CD4-positive, alpha-beta memory T cell (primary cell): Measurements from ENCODE around the gene CTSD. TPM values are rescaled to one million over a fixed set of nuclear protein-coding genes. Genes with fewer than 3 reads are reported as not detected.

Source experiments
- CTCF ChIA-PET: fragments of 350-600 bp; sonication (Branson Sonifier 250); formaldehyde crosslinking; loops from one replicate; lab custom pipeline; 2021; ENCODE audit warnings: inconsistent platforms; ENCODE audit not compliant: partially characterized antibody; lab: Charles Lee
- POLR2A ChIA-PET: fragments of 350-600 bp; sonication (Branson Sonifier 250); formaldehyde crosslinking; loops from one replicate; lab custom pipeline; 2021; ENCODE audit not compliant: partially characterized antibody; lab: Charles Lee
- DNase-seq, 5 donors: peaks; one replicate each; pipeline versions ENCODE4 v3.0.0 to v3.0.0-alpha.2; 2020 to 2022; ENCODE audit warnings: mixed read lengths in 1 of 5
- H3K27ac ChIP-seq: one replicate; pipeline ENCODE4 v1.7.0; 2013; ENCODE audit warnings: low read depth, low read length
- H3K27me3 ChIP-seq: 2 replicates; pipeline ENCODE4 v1.7.0; 2013; ENCODE audit warnings: mild to moderate bottlenecking, low read length, moderate library complexity; ENCODE audit not compliant: insufficient read depth
- H3K36me3 ChIP-seq: 2 replicates; pipeline ENCODE4 v1.7.0; 2013; ENCODE audit warnings: mild to moderate bottlenecking, low read length, moderate library complexity; ENCODE audit not compliant: insufficient read depth
- H3K4me1 ChIP-seq: 2 replicates; pipeline ENCODE4 v1.7.0; 2013; ENCODE audit warnings: mild to moderate bottlenecking, low read length, moderate library complexity; ENCODE audit not compliant: insufficient read depth
- H3K4me3 ChIP-seq, 2 donors: one replicate each; pipeline ENCODE4 v1.7.0; 2013; ENCODE audit warnings: low read length in 2 of 2, mild to moderate bottlenecking in 1 of 2
- H3K9me3 ChIP-seq, 2 donors: one replicate each; pipeline ENCODE4 v1.7.0; 2013; ENCODE audit warnings: low read length in 2 of 2, control low read depth in 1 of 2; ENCODE audit not compliant: control insufficient read depth in 1 of 2
- H3K27ac Mint-ChIP-seq, 7 donors: one replicate each; pipeline ENCODE4 v1.8.0; 2020 to 2021; ENCODE audit warnings: mixed read lengths in 7 of 7, mild to moderate bottlenecking in 6 of 7, inconsistent platforms in 3 of 7, moderate library complexity in 3 of 7
- H3K27me3 Mint-ChIP-seq, 2 donors: one replicate each; pipeline ENCODE4 v1.8.0; 2020 to 2021; ENCODE audit warnings: mixed read lengths in 2 of 2
- H3K36me3 Mint-ChIP-seq, 2 donors: one replicate each; pipeline ENCODE4 v1.8.0; 2020 to 2021; ENCODE audit warnings: mixed read lengths in 2 of 2, inconsistent platforms in 1 of 2, mild to moderate bottlenecking in 1 of 2
- H3K4me1 Mint-ChIP-seq, 4 donors: one replicate each; pipeline ENCODE4 v1.8.0; 2020 to 2021; ENCODE audit warnings: mixed read lengths in 4 of 4, mild to moderate bottlenecking in 1 of 4
- H3K4me3 Mint-ChIP-seq, 8 donors: one replicate each; pipeline ENCODE4 v1.8.0; 2020 to 2021; ENCODE audit warnings: mixed read lengths in 8 of 8, mild to moderate bottlenecking in 7 of 8, moderate library complexity in 6 of 8, inconsistent platforms in 3 of 8
- H3K9me3 Mint-ChIP-seq, 8 donors: one replicate each; pipeline ENCODE4 v1.8.0; 2020 to 2021; ENCODE audit warnings: mixed read lengths in 8 of 8, mild to moderate bottlenecking in 5 of 8, inconsistent platforms in 3 of 8, moderate library complexity in 1 of 8
- intact Hi-C: fragments of 100-400 bp; cut with micrococcal nuclease; formaldehyde crosslinking; loops from one replicate; pipeline ENCODE4 v1.15.1; 2023
- polyA plus RNA-seq, 2 donors: library from polyadenylated mRNA; unstranded; fragments of 300-500 nt; fragmentation: Illumina TruSeq; gene quantifications; one replicate each; pipeline ENCODE4 v1.2.3, GENCODE V29; 2021
- total RNA-seq, 2 experiments: library from RNA; stranded (reverse); gene quantifications; one replicate each; pipeline ENCODE4 v1.2.3, GENCODE V29; 2021

Gene CTSD
- total and polyA plus RNA-seq, 4 experiments from 2014 or later: 122 to 214 (median 171) TPM

- Mint-ChIP-seq H3K27me3 (peaks cover 11 to 12% of the 10 kb centered on the region in 2 donors), H3K36me3 (peaks cover 5 to 7% of the 10 kb centered on the region in 2 donors), H3K27ac (no peak overlapping the region), H3K4me3 (peak overlapping the region in 6 of 8 donors; percentile 33 to 63 (median 44)), H3K4me1 (peaks cover 4 to 30% (median 21%) of the 10 kb centered on the region in 4 donors), H3K9me3 (peaks cover 0 to 4% (median 0%) of the 10 kb centered on the region in 8 donors)
- ChIA-PET CTCF (no interaction called here), POLR2A (no interaction called here)
- Histone ChIP-seq H3K27ac (no peak overlapping the region), H3K36me3 (peaks cover 7% of the 10 kb centered on the region), H3K27me3 (no peaks in the 10 kb centered on the region), H3K4me1 (peaks cover 10% of the 10 kb centered on the region), H3K4me3 (no peak overlapping the region), H3K9me3 (no peaks in the 10 kb centered on the region)
- DNase-seq: no peak
- intact Hi-C loops: no loop called here
Measured at GRCh38 chr11:1748636-1749394, 14.9 kb downstream of the CTSD start.

DNA sequence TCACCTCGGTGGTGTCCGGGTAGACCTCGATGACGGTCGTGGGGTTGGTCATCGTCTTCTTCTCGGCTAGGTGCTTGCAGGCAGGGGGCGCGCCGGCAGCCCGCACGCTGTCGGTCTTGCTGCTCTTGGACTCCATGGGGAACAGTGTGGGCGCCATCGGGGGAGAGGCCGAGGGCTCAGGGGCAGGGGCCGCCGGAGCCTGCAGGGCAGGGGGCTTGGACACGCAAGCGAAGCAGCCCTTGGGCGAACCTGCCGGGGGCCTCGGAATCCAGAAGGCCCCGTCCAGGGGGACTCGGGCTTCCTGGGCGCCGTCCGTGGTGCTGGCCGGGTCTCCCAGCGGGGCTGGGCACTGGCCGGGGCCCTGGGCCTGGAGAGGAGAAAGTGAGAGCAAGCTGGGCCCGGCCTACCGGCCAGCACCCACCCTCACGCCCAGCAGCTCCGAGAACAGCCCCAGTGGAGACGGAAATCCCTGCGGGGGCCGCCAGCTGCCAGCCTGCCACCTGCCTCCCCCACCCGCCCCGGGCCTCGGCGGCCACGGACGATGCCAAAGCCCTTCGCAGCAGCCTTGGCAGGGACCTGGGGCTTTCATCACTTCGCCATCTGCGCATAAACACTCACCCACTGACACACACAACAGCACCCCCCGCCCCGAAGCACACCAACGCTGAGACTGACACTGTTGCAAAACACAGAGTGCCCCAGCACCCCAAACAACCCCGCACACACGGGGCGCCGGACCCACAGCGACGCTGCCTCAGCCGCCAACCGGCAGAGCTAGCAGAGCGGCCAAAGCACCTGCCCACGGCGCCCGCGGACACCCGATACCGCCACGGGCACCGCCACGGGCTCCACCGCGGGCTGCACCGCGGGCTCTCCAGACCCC, 15.7 kb downstream of the CTSD start:
- Histone ChIP-seq H3K4me3 (no peak overlapping the region), H3K4me1 (peaks cover 10% of the 10 kb centered on the region), H3K27ac (no peak overlapping the region), H3K9me3 (no peaks in the 10 kb centered on the region), H3K27me3 (no peaks in the 10 kb centered on the region), H3K36me3 (peaks cover 1% of the 10 kb centered on the region)
- no peak overlapping the region for H3K27ac Mint-ChIP-seq
- peaks cover under 1 to 4% of the 10 kb centered on the region in 2 donors for H3K36me3 Mint-ChIP-seq
- peaks cover 4 to 30% (median 18%) of the 10 kb centered on the region in 4 donors for H3K4me1 Mint-ChIP-seq
- intact Hi-C loops: no loop called here
- no peak for DNase-seq
- peaks cover 0 to 4% (median 0%) of the 10 kb centered on the region in 8 donors for H3K9me3 Mint-ChIP-seq
- ChIA-PET POLR2A (no interaction called here), CTCF (no interaction called here)
- peaks cover 11 to 12% of the 10 kb centered on the region in 2 donors for H3K27me3 Mint-ChIP-seq
- H3K4me3 Mint-ChIP-seq: peak overlapping the region in 1 of 8 donors; percentile 61

GRCh38 chr11:1746956-1747752, 16.6 kb downstream of the CTSD start:
- Mint-ChIP-seq H3K36me3 (peaks cover 0 to 4% of the 10 kb centered on the region in 2 donors), H3K9me3 (peaks cover 0 to 4% (median 0%) of the 10 kb centered on the region in 8 donors), H3K27ac (no peak overlapping the region), H3K4me1 (peaks cover 4 to 30% (median 18%) of the 10 kb centered on the region in 4 donors), H3K27me3 (peaks cover 11 to 12% of the 10 kb centered on the region in 2 donors), H3K4me3 (no peak overlapping the region)
- Histone ChIP-seq H3K27ac (no peak overlapping the region), H3K4me1 (peaks cover 10% of the 10 kb centered on the region), H3K4me3 (no peak overlapping the region), H3K36me3 (no peaks in the 10 kb centered on the region), H3K27me3 (no peaks in the 10 kb centered on the region), H3K9me3 (no peaks in the 10 kb centered on the region)
- no peak for DNase-seq
- intact Hi-C loops: no loop called here
- ChIA-PET CTCF (no interaction called here), POLR2A (no interaction called here)

- DNase-seq: no peak
- Histone ChIP-seq H3K4me3 (no peak overlapping the region), H3K4me1 (peaks cover 10% of the 10 kb centered on the region), H3K9me3 (no peaks in the 10 kb centered on the region), H3K27me3 (no peaks in the 10 kb centered on the region), H3K36me3 (no peaks in the 10 kb centered on the region), H3K27ac (no peak overlapping the region)
- peaks cover 0 to 4% (median 0%) of the 10 kb centered on the region in 8 donors for H3K9me3 Mint-ChIP-seq
- peak overlapping the region in 1 of 7 donors; percentile 4 for H3K27ac Mint-ChIP-seq
- peaks cover 4 to 26% (median 18%) of the 10 kb centered on the region in 4 donors for H3K4me1 Mint-ChIP-seq
- intact Hi-C loops: no loop called here
- H3K27me3 Mint-ChIP-seq: peaks cover 11 to 12% of the 10 kb centered on the region in 2 donors
- no peak overlapping the region for H3K4me3 Mint-ChIP-seq
- ChIA-PET CTCF (no interaction called here), POLR2A (no interaction called here)
- peaks cover 0 to 2% of the 10 kb centered on the region in 2 donors for H3K36me3 Mint-ChIP-seq
Measured at GRCh38 chr11:1746511-1746931, 17.2 kb downstream of the CTSD start.

DNA sequence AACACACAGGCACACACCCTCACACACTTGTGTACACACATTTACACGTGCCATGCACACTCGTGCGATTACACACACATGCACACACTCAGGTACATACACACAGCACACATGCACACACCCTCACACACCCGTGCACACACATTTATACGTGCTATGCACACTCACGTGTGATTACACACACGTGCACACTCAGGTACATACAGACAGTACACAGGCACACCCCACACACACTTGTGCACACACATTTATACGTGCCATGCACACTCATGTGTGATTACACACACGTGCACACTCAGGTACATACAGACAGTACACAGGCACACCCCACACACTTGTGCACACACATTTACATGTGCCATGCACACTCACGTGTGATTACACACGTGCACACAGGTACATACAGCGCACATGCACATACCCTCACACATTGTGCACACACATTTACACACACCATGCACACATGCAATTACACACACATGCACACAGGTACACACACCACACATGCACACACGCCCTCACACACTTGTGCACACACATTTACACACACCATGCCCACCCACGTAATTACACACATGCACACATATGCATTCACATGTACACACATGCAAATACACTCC, 17.9 kb downstream of the CTSD start:
- Mint-ChIP-seq H3K36me3 (peaks cover 0 to 2% of the 10 kb centered on the region in 2 donors), H3K27ac (peak overlapping the region in 2 of 7 donors; percentile 0 to 90), H3K4me1 (peaks cover 4 to 25% (median 18%) of the 10 kb centered on the region in 4 donors), H3K9me3 (peaks cover 0 to 4% (median 0%) of the 10 kb centered on the region in 8 donors), H3K4me3 (no peak overlapping the region), H3K27me3 (peaks cover 11 to 12% of the 10 kb centered on the region in 2 donors)
- Histone ChIP-seq H3K9me3 (no peaks in the 10 kb centered on the region), H3K27me3 (no peaks in the 10 kb centered on the region), H3K4me1 (peaks cover 10% of the 10 kb centered on the region), H3K4me3 (no peak overlapping the region), H3K27ac (no peak overlapping the region), H3K36me3 (no peaks in the 10 kb centered on the region)
- intact Hi-C loops: no loop called here
- POLR2A ChIA-PET: no interaction called here
- no peak for DNase-seq
- CTCF ChIA-PET: no interaction called here

- CTCF ChIA-PET: no interaction called here
- no peak overlapping the region for H3K27ac Mint-ChIP-seq
Measured at GRCh38 chr11:1744891-1745700, 18.6 kb downstream of the CTSD start.

More at GRCh38 chr11:1744891-1745700, 18.6 kb downstream of the CTSD start:
- H3K27me3 ChIP-seq: no peaks in the 10 kb centered on the region
- H3K27ac ChIP-seq: no peak overlapping the region
- peaks cover 10% of the 10 kb centered on the region for H3K4me1 ChIP-seq
- POLR2A ChIA-PET: no interaction called here
- Mint-ChIP-seq H3K27me3 (peaks cover 7% of the 10 kb centered on the region in 2 donors), H3K4me3 (no peak overlapping the region), H3K4me1 (peaks cover 3 to 18% (median 12%) of the 10 kb centered on the region in 4 donors), H3K36me3 (peaks cover 0 to under 1% of the 10 kb centered on the region in 2 donors), H3K9me3 (peaks cover 0 to 4% (median 0%) of the 10 kb centered on the region in 8 donors)
- DNase-seq: no peak
- no peaks in the 10 kb centered on the region for H3K36me3 ChIP-seq
- intact Hi-C loops: no loop called here
- no peak overlapping the region for H3K4me3 ChIP-seq
- no peaks in the 10 kb centered on the region for H3K9me3 ChIP-seq
